ENCODE data around the gene ANGEL2. TPM values are rescaled to one million over a fixed set of nuclear protein-coding genes. Genes with fewer than 3 reads are reported as not detected.
"Not testable (repeated sequence)": the region's sequence is repeated elsewhere in the genome, so short reads cannot be mapped to it uniquely, and the experiment has no call there.

Gene ANGEL2
- total RNA-seq (2014; rRNA removed; shearing (Covaris generic)), result 57.4 and 67.4 TPM in 2 replicates

GRCh38 chr1:213015099-213016050 is at the start of gene ANGEL2:
TSS of gene ANGEL2 (minus strand) at chr1:213015867. CDS start at chr1:213015671, 196 bp downstream.
- DNase-seq, result peak; percentile 93
- Histone ChIP-seq H3K27me3 (ENCODE audit: control insufficient read depth, insufficient read depth, low read length) (no peaks in the 10 kb centered on the region), H3K36me3 (replicated peaks; ENCODE audit: control insufficient read depth, insufficient read depth, low read length) (no peaks in the 10 kb centered on the region; the same call in 1 of the 2 replicates), H3K4me3 (ENCODE audit: insufficient read depth, low read depth, low read length) (peak within 1 kb of the TSS; percentile 84)

GRCh38 chr1:213061263-213061662 is 45.6 kb upstream of the ANGEL2 start:
- Histone ChIP-seq H3K4me3 (ENCODE audit: insufficient read depth, low read depth, low read length) (no peak overlapping the region), H3K27me3 (ENCODE audit: control insufficient read depth, insufficient read depth, low read length) (no peaks in the 10 kb centered on the region), H3K36me3 (replicated peaks; ENCODE audit: control insufficient read depth, insufficient read depth, low read length) (no peaks in the 10 kb centered on the region)
- DNase-seq, result peak; percentile 25

GRCh38 chr1:213060836-213061235 is 45.2 kb upstream of the ANGEL2 start:
- H3K4me3 ChIP-seq (ENCODE audit: insufficient read depth, low read depth, low read length), result no peak overlapping the region
- H3K36me3 ChIP-seq (replicated peaks; ENCODE audit: control insufficient read depth, insufficient read depth, low read length), result no peaks in the 10 kb centered on the region
- DNase-seq, result no peak
- no peaks in the 10 kb centered on the region for H3K27me3 ChIP-seq (ENCODE audit: control insufficient read depth, insufficient read depth, low read length)

- Histone ChIP-seq H3K27me3 (ENCODE audit: control insufficient read depth, insufficient read depth, low read length) (no peaks in the 10 kb centered on the region), H3K36me3 (replicated peaks; ENCODE audit: control insufficient read depth, insufficient read depth, low read length) (no peaks in the 10 kb centered on the region), H3K4me3 (ENCODE audit: insufficient read depth, low read depth, low read length) (no peak overlapping the region)
- no peak for DNase-seq
Observed at GRCh38 chr1:213057264-213058059, 41.8 kb upstream of the ANGEL2 start.

GRCh38 chr1:213055767-213056166 is 40.1 kb upstream of the ANGEL2 start:
- Histone ChIP-seq H3K27me3 (ENCODE audit: control insufficient read depth, insufficient read depth, low read length) (no peaks in the 10 kb centered on the region), H3K4me3 (ENCODE audit: insufficient read depth, low read depth, low read length) (no peak overlapping the region), H3K36me3 (replicated peaks; ENCODE audit: control insufficient read depth, insufficient read depth, low read length) (no peaks in the 10 kb centered on the region)
- no peak for DNase-seq

- Histone ChIP-seq H3K36me3 (replicated peaks; ENCODE audit: control insufficient read depth, insufficient read depth, low read length) (no peaks in the 10 kb centered on the region), H3K4me3 (ENCODE audit: insufficient read depth, low read depth, low read length) (no peak overlapping the region), H3K27me3 (ENCODE audit: control insufficient read depth, insufficient read depth, low read length) (no peaks in the 10 kb centered on the region)
- DNase-seq, result no peak
Observed at GRCh38 chr1:213054733-213055591, 39.3 kb upstream of the ANGEL2 start.

- no peaks in the 10 kb centered on the region for H3K36me3 ChIP-seq (replicated peaks; ENCODE audit: control insufficient read depth, insufficient read depth, low read length)
Observed at GRCh38 chr1:213054142-213054541, 38.5 kb upstream of the ANGEL2 start.

GRCh38 chr1:213053455-213053854 is 37.8 kb upstream of the ANGEL2 start:
- H3K36me3 ChIP-seq (replicated peaks; ENCODE audit: control insufficient read depth, insufficient read depth, low read length), result no peaks in the 10 kb centered on the region
- H3K27me3 ChIP-seq (ENCODE audit: control insufficient read depth, insufficient read depth, low read length), result no peaks in the 10 kb centered on the region
- DNase-seq, result no peak
- H3K4me3 ChIP-seq (ENCODE audit: insufficient read depth, low read depth, low read length), result no peak overlapping the region

More at GRCh38 chr1:213054142-213054541, 38.5 kb upstream of the ANGEL2 start:
- Histone ChIP-seq H3K27me3 (ENCODE audit: control insufficient read depth, insufficient read depth, low read length) (no peaks in the 10 kb centered on the region), H3K4me3 (ENCODE audit: insufficient read depth, low read depth, low read length) (no peak overlapping the region)
- no peak for DNase-seq

GRCh38 chr1:213051881-213052202 is 36.2 kb upstream of the ANGEL2 start:
- no peak for DNase-seq
- Histone ChIP-seq H3K27me3 (ENCODE audit: control insufficient read depth, insufficient read depth, low read length) (no peaks in the 10 kb centered on the region), H3K4me3 (ENCODE audit: insufficient read depth, low read depth, low read length) (peak overlapping the region; percentile 91), H3K36me3 (replicated peaks; ENCODE audit: control insufficient read depth, insufficient read depth, low read length) (no peaks in the 10 kb centered on the region)

- peak; percentile 88 for DNase-seq
- Histone ChIP-seq H3K36me3 (replicated peaks; ENCODE audit: control insufficient read depth, insufficient read depth, low read length) (no peaks in the 10 kb centered on the region), H3K27me3 (ENCODE audit: control insufficient read depth, insufficient read depth, low read length) (no peaks in the 10 kb centered on the region), H3K4me3 (ENCODE audit: insufficient read depth, low read depth, low read length) (peak within 1 kb of the TSS; percentile 91)
Observed at GRCh38 chr1:213051127-213051880, 35.6 kb upstream of the ANGEL2 start, which contains the start of gene RPS6KC1. TSS of gene RPS6KC1 (plus strand) at chr1:213051241. CDS start at chr1:213051405, 164 bp downstream.

- peak overlapping the region; percentile 91 for H3K4me3 ChIP-seq (ENCODE audit: insufficient read depth, low read depth, low read length)
- no peak for DNase-seq
- no peaks in the 10 kb centered on the region for H3K27me3 ChIP-seq (ENCODE audit: control insufficient read depth, insufficient read depth, low read length)
- no peaks in the 10 kb centered on the region for H3K36me3 ChIP-seq (replicated peaks; ENCODE audit: control insufficient read depth, insufficient read depth, low read length)
Observed at GRCh38 chr1:213050745-213051126, 35.1 kb upstream of the ANGEL2 start.

GRCh38 chr1:213049232-213049631 is 33.6 kb upstream of the ANGEL2 start:
- H3K4me3 ChIP-seq (ENCODE audit: insufficient read depth, low read depth, low read length), result no peak overlapping the region
- no peak for DNase-seq
- no peaks in the 10 kb centered on the region for H3K36me3 ChIP-seq (replicated peaks; ENCODE audit: control insufficient read depth, insufficient read depth, low read length)
- no peaks in the 10 kb centered on the region for H3K27me3 ChIP-seq (ENCODE audit: control insufficient read depth, insufficient read depth, low read length)

GRCh38 chr1:213045321-213046226 is 29.9 kb upstream of the ANGEL2 start:
- not testable (repeated sequence) for H3K27me3 ChIP-seq (ENCODE audit: control insufficient read depth, insufficient read depth, low read length); H3K4me3 ChIP-seq (ENCODE audit: insufficient read depth, low read depth, low read length); DNase-seq; H3K36me3 ChIP-seq (replicated peaks; ENCODE audit: control insufficient read depth, insufficient read depth, low read length)
